Measurements from ENCODE around the gene NUP37.
A peak's percentile ranks its signal among the peaks of the same experiment; 100 is the strongest.

The NUP37 gene

DNA sequence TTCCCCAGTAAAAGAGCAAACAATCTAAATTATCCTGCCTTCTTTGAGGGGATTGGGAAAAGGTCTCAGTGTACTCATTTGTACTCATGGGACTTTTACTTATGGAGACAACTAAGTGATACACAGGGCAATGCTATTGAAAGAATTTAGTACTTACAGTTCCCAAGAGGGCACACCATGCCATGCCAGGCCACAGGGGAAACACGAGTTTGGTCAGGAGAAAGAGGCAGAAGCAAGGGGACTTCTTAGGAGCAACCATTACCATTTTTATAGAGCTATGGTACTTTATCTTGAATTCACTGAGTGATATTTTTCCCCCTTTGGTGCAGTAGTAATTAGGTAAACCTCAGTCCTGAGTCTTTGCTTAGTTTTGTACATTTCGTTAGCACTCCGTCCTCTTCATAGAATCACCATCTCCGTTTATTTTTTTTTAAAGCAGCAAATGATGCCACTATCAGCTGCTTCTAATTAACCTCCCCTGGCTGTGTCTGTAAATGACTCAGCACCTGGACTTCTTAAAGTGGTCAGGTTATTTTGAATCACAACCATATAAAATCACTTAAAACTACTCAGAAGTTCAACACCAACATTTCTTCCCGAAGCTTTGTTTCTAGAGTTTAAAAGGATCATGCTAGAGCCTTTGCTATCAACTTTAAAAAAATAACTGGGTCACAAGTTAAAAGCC is 52.2 kb downstream of the NUP37 start:
- in situ Hi-C loops (cut with HindIII; ENCODE audit: low pct_unique_long_range_greater_than_20kb, low sequenced_read_pairs): no loop called here
- TF ChIP-seq JUND (IDR thresholded peaks at IDR 0.05; ENCODE audit: low read depth): no peak
- no peak for DNase-seq (ENCODE audit: low read depth in 1 of 2, low spot score in 1 of 2)

DNA sequence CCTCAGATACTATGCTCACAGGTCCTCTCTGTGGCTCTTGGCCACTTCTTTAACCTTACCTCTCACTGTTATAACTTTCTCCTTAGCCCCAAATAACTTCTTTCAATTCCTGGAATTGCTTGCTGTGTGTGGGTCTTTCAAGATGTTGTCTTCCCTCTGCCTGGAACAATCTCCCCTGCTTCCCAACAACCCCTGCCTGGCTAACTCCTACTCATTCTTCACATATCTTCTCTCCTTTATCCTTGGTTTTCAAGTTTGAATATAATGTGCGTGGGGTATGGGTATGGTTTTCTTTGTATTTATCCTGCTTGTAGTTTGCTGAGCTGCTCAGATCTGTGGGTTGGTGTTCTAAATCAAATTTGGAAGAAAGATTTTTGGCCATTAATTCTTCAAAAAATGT is 55.4 kb downstream of the NUP37 start:
- no peak for TF ChIP-seq JUND (IDR thresholded peaks at IDR 0.05; ENCODE audit: low read depth)
- DNase-seq (ENCODE audit: low read depth in 1 of 2, low spot score in 1 of 2): no peak
- in situ Hi-C loops (cut with HindIII; ENCODE audit: low pct_unique_long_range_greater_than_20kb, low sequenced_read_pairs): no loop called here

DNA sequence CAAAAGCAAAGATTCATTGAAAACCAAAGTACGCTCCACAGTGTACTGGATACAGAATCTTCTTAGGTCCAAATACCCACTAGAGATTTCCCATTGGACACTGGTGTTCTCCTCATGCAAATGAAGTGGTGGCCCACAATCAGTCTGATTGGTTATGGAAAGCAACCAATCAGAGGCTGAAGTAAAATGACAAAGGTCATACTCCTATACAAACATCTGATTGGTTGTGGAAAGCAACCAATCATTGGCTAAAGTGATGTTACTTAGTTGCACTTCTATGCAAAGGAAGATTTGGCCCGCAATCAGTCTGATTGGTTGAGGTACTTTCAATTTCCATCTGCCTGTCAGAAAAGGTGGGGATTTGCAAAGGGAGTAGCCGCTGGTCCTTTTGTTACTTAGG is 56.8 kb downstream of the NUP37 start:
- no peak for TF ChIP-seq JUND (IDR thresholded peaks at IDR 0.05; ENCODE audit: low read depth)
- DNase-seq (ENCODE audit: low read depth in 1 of 2, low spot score in 1 of 2): peak in 1 of 2 experiments; percentile 65
- in situ Hi-C loops (cut with HindIII; ENCODE audit: low pct_unique_long_range_greater_than_20kb, low sequenced_read_pairs): no loop called here

DNA sequence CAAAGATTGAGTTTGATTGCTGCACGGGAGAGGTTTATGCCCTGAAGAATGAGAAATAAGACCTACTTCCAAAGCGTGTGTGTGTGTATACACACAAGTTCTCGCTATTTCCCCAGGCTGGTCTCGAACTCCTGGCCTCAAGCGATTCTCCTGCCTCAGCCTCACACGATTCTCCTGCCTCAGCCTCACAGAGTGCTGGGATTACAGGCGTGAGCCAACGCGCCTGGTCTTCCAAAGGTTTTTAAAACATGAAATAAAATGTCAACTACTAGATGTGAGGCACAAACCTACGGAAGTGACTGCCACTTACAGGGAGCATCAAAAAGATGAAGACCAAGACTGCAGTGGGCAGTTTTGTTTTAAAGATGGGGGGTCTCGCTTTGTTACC is 57.5 kb downstream of the NUP37 start:
- in situ Hi-C loops (cut with HindIII; ENCODE audit: low pct_unique_long_range_greater_than_20kb, low sequenced_read_pairs): no loop called here
- no peak for TF ChIP-seq JUND (IDR thresholded peaks at IDR 0.05; ENCODE audit: low read depth)
- no peak for DNase-seq (ENCODE audit: low read depth in 1 of 2, low spot score in 1 of 2)

DNA sequence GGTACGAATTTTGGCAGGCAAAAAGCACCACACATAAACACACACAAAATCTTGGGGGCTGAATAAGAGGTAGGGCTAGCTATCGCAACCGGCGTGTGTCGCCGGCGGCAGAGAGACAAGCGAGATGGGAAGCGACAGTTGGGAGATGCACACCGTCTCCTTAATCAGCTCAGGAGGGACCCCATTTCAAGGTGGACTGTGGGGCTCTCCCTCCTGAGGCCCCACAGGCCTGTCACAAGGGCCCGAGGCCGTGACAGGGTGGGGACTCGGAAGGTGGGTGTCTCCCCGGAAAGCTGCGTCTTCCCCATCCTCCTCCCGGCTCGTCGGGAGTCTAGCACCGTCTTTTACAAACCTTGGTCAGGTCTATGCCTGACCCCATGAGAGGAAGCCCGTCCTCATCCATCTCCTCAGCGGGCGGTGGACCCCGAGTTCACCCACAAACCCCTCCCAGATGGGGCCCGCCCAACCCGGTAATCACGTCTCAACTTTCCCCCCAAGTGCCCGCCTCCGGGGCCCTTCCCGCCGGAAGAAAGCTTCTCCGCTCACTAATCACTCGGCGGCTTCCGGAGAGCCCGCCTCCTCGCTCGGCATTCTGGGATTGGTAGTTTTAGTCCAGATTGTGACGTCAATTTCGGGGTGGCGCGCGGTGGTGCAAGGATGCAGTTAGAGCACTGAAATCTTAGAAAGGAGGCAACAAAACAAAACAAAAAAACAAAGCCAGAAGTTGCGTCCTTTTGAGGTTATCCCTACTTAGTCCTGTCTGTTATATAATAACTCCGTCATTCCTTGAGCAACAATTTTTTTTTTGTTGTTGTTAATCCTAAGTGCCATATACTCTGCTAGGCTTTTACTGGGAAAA is 58.1 kb downstream of the NUP37 start, which contains the start of gene WASHC3:
Gene WASHC3 (minus strand): TSS at position 432 of the 859 bp plus-strand sequence. CDS start 29 bp downstream, at position 403.
- peak; percentile 63 to 95 for DNase-seq (ENCODE audit: low read depth in 1 of 2, low spot score in 1 of 2)
- in situ Hi-C loops (cut with HindIII; ENCODE audit: low pct_unique_long_range_greater_than_20kb, low sequenced_read_pairs): no loop called here
- no peak for TF ChIP-seq JUND (IDR thresholded peaks at IDR 0.05; ENCODE audit: low read depth)

DNA sequence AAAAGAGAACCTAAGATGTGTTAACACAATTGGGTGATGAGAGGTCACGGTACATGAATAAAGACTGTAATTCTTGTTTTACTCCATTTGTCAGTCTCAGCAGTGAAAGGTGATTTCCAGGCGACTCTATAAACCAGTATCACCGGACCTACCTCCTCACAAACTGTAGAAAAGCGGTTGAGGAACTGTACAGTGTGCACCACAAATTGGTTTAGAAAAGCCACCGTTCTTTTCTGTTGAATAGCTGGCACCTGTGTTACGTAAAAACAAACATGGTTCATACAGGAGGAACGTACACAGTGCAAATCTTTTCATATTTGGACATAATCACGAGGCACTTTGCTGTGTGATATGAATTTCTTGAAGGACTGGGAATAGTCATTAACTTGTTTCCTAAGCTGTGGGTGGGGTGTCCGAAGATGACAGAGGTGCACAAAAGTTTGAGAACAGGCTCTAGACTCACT is 58.8 kb downstream of the NUP37 start:
- in situ Hi-C loops (cut with HindIII; ENCODE audit: low pct_unique_long_range_greater_than_20kb, low sequenced_read_pairs): no loop called here
- TF ChIP-seq JUND (IDR thresholded peaks at IDR 0.05; ENCODE audit: low read depth): no peak
- peak in 1 of 2 experiments; percentile 32 for DNase-seq (ENCODE audit: low read depth in 1 of 2, low spot score in 1 of 2)

DNA sequence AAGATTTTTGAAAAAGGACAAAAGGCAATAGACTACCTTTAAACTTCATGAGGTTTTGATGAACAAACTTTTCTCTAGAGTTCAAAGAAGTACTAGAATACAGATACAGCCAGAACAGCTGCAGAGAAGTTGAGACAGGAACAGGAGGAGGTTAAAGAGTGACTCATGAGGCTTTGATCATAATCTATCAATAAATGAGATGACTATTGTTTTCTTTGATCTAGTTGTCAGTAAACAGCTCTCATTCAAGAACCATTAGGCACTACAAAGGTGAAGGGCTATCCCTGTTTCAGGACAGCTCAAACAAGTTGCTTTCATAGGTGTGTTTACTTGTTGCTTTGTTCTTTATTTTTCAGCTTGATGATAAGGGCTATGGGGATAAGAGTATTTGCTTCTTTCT is 60.6 kb downstream of the NUP37 start:
- in situ Hi-C loops (cut with HindIII; ENCODE audit: low pct_unique_long_range_greater_than_20kb, low sequenced_read_pairs): no loop called here
- TF ChIP-seq JUND (IDR thresholded peaks at IDR 0.05; ENCODE audit: low read depth): no peak
- DNase-seq (ENCODE audit: low read depth in 1 of 2, low spot score in 1 of 2): no peak

DNA sequence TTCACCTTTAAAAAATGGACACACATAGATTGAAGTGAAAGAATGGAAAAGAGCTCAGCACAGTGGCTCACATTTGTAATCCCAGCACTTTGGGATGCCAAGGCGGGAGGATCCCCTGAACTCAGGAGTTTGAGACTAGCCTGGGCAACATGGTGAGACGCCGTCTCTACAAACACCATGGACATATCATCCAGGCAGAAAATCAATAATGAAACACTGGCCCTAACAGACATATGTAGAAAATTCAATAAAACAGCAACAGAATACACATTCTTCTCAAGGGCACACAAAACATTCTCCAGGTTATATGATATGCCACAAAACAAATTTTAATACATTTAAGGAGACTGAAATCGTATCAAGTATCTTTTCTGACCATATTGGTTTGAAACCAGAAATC is 65.6 kb downstream of the NUP37 start:
- TF ChIP-seq JUND (IDR thresholded peaks at IDR 0.05; ENCODE audit: low read depth): no peak
- in situ Hi-C loops (cut with HindIII; ENCODE audit: low pct_unique_long_range_greater_than_20kb, low sequenced_read_pairs): no loop called here
- DNase-seq (ENCODE audit: low read depth in 1 of 2, low spot score in 1 of 2): no peak

DNA sequence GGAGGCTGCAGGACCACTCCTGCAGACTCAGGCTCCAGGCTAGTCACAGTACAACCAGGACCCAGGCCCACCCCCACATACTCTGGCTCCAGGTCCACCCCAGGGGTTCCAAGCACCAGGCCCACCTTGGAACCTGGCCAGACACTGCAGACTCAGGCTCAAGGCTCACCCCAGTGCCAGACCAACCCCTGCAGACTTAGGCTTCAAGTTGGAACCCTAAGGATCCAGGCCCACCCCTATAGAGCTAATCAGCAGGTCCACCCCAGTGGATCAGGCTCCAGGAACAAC is 66.9 kb downstream of the NUP37 start:
- in situ Hi-C loops (cut with HindIII; ENCODE audit: low pct_unique_long_range_greater_than_20kb, low sequenced_read_pairs): no loop called here
- no peak for DNase-seq (ENCODE audit: low read depth in 1 of 2, low spot score in 1 of 2)
- no peak for TF ChIP-seq JUND (IDR thresholded peaks at IDR 0.05; ENCODE audit: low read depth)

DNA sequence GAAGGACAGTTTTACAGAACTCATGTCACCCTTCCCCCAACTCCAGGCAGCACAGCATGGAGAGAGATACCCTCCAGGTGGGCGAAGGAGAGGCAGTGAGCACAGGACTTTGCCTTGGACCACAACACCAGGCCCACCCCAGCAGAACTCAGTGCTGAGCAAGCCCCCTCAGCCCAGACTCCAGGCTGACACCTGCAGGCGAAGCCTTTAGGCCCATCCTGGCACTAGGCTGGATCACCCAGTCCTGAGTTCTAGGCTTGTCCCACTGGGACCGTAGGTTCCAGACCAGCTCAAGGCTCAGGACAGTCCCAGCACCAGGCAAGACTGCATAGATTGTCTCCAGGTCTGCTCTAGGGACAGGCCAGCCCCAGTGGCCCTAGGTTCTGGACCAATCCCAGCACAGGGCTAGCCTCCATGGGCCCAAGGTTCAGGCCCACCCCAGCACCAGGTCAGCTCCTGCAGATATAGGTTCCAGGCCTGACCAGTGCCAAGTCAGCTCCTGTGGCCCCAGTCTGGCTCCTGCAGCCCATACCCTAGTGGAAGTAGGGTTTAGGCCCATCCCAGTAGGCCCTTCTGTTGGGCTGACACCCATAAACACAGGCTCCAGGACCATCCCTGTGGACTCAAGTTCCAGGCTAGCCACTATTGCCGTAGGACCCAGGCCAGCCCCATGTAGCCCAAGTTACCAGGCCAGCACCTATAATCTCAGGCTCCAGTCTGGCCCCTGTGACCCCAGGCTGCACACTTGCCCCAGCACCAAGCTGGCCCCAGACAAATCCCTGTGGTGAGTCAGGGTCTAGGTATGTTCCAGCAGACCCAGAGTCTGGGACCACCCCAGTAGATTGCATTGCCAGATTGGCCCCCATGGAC is 67.5 kb downstream of the NUP37 start:
- no peak for TF ChIP-seq JUND (IDR thresholded peaks at IDR 0.05; ENCODE audit: low read depth)
- in situ Hi-C loops (cut with HindIII; ENCODE audit: low pct_unique_long_range_greater_than_20kb, low sequenced_read_pairs): no loop called here
- no peak for DNase-seq (ENCODE audit: low read depth in 1 of 2, low spot score in 1 of 2)

DNA sequence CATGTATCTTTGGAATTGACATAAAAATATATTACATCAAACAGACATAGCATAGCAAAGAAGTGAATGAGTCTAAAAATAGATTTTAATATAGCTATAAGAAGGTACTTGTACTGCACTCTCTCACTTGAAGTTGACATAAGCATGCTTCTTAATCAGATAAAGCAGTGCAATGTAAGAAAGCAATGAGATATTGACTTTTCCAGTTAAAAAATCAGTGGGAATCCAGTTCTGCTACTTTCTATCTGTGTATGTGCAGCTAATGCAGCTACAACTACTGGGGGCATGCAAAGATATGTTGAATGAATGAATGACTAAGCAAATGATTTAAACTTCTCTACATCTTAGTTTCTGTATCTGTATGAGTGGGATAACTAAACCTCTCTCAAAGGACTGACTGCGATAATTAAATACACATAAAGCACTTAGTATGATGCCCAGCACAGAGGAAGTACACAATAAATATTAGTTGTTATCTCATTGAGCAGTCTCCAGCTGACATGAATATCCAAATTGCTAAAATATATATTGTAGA is 68.4 kb downstream of the NUP37 start:
- DNase-seq (ENCODE audit: low read depth in 1 of 2, low spot score in 1 of 2): peak; percentile 27 to 43
- peak; percentile 58; the same call in 1 of the 2 replicates for TF ChIP-seq JUND (IDR thresholded peaks at IDR 0.05; ENCODE audit: low read depth)
- in situ Hi-C loops (cut with HindIII; ENCODE audit: low pct_unique_long_range_greater_than_20kb, low sequenced_read_pairs): no loop called here

DNA sequence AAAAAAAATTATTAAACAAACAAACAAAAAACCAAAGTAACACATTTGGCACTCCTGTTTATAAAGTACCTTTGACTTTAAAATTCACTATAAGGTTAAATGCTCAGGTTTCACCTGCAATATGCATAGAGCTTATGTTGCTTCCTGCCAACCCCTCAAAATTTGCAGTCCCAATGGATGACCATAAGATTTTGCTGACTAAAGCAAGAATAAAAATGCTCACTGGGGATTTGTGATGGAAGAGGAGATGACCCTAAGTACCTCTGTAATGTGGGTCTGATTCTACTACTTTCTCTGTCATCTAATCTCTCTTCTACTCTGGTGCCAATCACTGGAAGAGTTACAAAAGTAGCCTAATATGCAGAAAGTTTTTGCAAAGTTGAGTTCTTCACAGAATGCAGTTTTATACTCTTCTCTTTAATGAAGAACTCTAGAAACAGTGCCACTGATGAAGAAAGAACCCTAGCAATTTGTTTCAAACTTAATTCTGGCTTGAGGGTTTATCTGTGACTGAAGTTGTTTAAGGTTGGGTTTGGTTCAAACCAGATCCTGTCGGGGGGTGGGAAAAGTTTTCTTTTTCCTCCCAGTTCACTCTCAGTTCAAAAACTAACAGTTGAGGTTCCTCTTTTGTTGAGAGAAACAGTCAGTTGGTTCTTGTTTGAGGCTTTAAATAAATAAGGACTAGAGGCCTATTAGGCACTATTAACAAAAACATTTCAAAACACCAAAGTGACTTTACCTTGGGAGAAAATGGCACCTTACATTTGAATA is 69.1 kb downstream of the NUP37 start:
- in situ Hi-C loops (cut with HindIII; ENCODE audit: low pct_unique_long_range_greater_than_20kb, low sequenced_read_pairs): no loop called here
- no peak for TF ChIP-seq JUND (IDR thresholded peaks at IDR 0.05; ENCODE audit: low read depth)
- no peak for DNase-seq (ENCODE audit: low read depth in 1 of 2, low spot score in 1 of 2)
